HG03460 (cell line): Measurements from ENCODE around the gene ELAC1.
"Not testable (repeated sequence)": the region's sequence is repeated elsewhere in the genome, so short reads cannot be mapped to it uniquely, and the experiment has no call there.

Source experiments
- ATAC-seq: cut with Tn5 transposase; IDR thresholded peaks from one replicate; pipeline ENCODE4 v1.9.1; 2021; ENCODE audit not compliant: unreplicated experiment

Gene ELAC1

DNA sequence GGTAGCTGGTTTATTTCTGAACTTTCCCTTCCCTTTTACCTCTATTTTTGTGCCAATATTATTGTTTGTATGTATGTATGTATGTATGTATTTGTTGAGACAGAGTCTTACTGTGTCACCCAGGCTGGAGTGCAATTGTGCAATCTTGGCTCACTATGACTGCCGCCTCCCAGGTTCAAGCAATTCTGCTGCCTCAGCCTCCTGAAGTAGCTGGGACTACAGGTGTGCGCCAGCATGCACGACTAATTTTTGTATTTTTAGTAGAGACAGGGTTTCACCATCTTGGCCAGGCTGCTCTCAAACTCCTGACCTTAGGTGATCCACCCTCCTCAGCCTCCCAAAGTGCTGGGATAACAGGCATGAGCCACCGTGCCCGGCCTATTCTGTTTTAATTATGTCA, 4.6 kb downstream of the ELAC1 start:
- not testable (repeated sequence) for ATAC-seq

- ATAC-seq, result no peak
These were observed 5.7 kb downstream of the ELAC1 start for GRCh38 chr18:50973367-50974126.

DNA sequence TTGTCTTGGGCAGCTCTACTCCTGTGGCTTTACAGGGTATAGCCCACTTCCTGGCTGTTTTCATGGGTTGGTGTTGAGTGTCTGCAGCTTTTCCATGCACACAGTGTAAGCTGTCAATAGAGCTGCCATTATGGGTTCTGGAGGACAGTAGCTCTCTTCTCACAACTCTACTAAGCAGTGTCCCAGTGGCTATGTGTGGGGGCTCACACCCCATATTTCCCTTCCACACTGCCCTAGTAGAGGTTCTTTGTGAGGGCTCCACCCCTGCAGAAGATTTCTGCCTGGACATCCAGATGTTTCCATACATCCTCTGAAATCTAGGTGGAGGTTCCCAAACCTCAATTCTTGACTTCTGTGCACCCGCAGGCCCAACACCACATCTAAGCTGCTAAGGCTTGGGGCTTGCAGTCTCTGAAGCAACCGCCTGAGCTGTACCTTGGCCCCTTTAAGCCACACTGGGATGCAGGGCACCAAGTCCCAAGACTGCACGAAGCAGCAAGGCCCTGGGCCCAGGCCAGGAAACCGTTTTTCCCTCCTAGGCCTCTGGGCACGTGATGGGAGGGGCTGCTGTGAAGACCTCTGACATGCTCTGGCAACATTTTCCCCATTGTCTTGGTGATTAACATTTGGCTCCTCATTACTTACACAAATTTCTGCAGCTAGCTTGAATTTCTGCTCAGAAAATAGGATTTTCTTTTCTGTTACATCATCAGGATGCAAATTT, 9.4 kb downstream of the ELAC1 start:
- no peak for ATAC-seq

- no peak for ATAC-seq
These were observed 13.5 kb downstream of the ELAC1 start for GRCh38 chr18:50981381-50981780.

- ATAC-seq, result no peak
These were observed 14.4 kb downstream of the ELAC1 start for GRCh38 chr18:50982086-50982801.

DNA sequence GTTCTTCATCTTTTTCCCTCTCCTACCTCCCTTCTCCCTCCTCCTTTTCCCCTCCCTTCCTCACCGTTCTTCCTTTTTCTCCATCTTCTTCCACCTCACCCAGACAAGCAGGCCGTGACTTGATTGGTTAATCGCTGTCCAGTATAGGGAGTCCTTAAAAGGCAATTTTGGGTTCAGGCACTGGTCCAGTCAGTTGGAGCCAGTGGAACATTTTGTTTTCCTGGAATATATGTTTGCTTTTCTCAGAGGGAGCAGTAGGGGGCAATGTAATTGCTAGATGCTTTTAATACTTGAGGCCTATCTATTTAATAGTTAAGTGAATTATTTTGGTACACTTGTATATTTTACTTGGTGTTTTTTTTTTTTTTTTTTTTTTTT, 15.0 kb downstream of the ELAC1 start:
- no peak for ATAC-seq

DNA sequence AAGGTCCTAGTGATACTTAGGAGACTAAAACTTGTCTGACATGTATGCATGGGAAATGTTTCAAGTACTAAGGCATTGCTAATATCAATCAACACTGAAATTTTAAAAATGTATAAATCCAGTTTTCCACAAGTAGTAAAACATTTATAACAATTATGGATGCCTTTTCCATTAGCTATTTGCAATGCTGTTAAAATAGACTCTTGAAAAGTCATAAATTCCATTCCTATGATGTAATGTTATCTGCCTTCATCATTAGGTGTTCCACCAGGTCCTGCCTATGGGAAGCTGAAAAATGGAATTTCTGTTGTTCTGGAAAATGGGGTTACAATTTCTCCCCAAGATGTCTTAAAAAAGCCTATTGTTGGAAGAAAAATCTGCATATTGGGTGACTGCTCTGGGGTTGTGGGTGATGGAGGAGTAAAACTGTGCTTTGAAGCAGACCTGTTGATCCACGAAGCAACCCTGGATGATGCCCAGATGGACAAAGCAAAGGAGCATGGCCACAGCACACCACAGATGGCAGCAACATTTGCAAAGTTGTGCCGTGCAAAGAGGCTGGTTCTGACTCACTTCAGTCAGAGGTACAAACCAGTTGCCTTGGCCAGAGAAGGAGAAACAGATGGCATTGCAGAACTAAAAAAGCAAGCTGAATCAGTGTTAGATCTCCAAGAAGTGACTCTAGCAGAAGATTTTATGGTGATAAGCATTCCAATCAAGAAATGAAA, 18.7 kb downstream of the ELAC1 start:
- ATAC-seq, result no peak

- no peak for ATAC-seq
These were observed 19.4 kb downstream of the ELAC1 start for GRCh38 chr18:50987261-50987660.

DNA sequence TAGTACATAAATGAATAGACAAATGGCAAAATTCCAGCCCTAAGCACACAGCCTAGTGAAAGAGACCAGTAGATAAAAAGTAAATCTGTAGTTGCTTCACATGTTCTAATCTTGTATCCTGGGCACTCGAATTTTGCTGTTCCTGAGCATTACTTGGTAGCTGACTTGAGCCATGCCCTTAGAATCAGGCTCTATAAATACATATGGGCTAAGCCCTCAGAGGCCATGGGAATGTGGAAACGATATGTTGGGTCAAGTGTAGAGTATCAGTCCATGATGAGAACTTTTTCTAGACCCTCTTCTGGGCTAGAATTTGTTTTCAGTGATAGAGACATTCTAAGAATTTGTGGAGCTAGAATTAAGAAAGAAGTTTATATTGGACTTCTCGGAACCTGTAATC, 21.9 kb downstream of the ELAC1 start:
- ATAC-seq, result no peak

DNA sequence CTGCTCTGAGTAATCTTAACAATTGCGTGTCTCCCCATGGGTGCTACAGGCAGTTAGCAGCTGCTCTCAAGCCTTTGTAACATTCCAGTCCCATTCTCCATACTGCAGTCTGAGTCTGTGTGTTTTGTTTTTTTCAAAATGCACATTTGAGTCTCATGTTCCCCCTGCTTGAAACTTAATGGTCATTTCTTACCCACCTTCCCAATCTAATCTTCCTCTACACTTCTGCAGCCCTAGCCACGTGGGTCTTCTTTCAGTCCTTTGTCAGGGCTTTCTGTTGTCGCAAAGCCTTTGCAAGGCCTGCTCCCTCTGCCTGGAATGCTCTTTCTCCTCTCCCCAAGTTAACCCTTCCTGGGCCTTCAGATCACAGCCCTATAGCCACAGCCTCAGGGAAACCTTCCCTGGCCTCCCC, 24.5 kb downstream of the ELAC1 start:
- no peak for ATAC-seq

DNA sequence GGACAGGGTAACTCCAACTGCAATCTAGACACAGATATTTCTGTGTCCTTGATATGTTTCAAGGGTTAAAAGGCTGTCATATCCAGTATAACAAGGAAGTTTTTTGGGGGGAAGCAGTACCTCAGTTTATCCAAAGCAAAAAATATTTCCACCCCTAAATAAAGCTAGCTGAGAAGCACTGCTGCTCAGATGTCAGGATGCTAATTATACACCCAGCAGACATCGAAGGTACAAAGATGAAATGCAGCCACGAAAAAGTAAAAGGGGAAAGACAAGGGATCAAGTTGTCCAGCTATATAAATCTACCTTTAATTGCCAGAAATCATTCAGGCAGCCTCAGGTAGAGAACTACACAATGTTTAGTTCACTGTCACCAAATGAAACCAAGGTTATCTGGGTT, 26.2 kb downstream of the ELAC1 start:
- no peak for ATAC-seq

- not testable (repeated sequence) for ATAC-seq
These were observed 35.3 kb downstream of the ELAC1 start for GRCh38 chr18:51003174-51003573.

- ATAC-seq, result no peak
These were observed 38.4 kb downstream of the ELAC1 start for GRCh38 chr18:51006061-51006818.

GRCh38 chr18:51006948-51007789, 39.3 kb downstream of the ELAC1 start:
- ATAC-seq, result no peak

- no peak for ATAC-seq
These were observed 39.9 kb downstream of the ELAC1 start for GRCh38 chr18:51007790-51008139.

- ATAC-seq, result no peak
These were observed 41.2 kb downstream of the ELAC1 start for GRCh38 chr18:51009072-51009471.

GRCh38 chr18:51010218-51010617, 42.4 kb downstream of the ELAC1 start:
- ATAC-seq, result no peak

GRCh38 chr18:51011709-51012108, 43.9 kb downstream of the ELAC1 start:
- ATAC-seq, result no peak

DNA sequence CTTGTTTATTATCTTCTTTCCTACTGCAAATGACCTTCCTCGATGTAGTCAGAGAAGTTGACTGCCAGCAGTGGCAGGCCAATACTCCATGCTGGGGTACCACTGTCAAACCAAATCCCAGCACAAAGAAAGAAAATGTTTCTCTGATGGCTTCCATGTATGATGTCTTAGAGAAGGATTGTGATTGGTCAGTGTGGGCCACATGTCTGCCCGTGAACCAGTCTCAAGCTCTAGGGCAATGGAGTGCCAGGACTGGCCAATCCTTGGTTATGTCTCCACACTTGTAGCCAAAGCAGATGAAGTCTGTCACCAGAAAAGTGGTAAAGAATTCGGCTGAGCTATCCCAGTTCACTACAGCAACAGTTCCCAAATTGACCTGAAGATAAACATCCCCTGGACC, 44.6 kb downstream of the ELAC1 start:
- ATAC-seq, result no peak

- ATAC-seq, result no peak
These were observed 45.4 kb downstream of the ELAC1 start for GRCh38 chr18:51013259-51013658.
